ENCODE measurements around the gene GPR42. TPM values are rescaled to one million over a fixed set of nuclear protein-coding genes. Genes with fewer than 3 reads are reported as not detected.

GPR42 gene
- total and polyA plus RNA-seq, 10 of the 15 experiments (the other 5 are each of a cell fraction or from before 2014, with no cell fraction given) = 0.13 TPM; not detected in 9

- peak; percentile 67; the same call in 1 of the 2 replicates for TF ChIP-seq MLLT1 (IDR thresholded peaks at IDR 0.05)
- no peak for TF ChIP-seq TCF3 (IDR thresholded peaks at IDR 0.05; ENCODE audit: borderline replicate concordance, insufficient read depth, low read depth, low read length)
- TF ChIP-seq PAX8 (IDR thresholded peaks at IDR 0.05) = no peak
- TF ChIP-seq, protein P1, sequence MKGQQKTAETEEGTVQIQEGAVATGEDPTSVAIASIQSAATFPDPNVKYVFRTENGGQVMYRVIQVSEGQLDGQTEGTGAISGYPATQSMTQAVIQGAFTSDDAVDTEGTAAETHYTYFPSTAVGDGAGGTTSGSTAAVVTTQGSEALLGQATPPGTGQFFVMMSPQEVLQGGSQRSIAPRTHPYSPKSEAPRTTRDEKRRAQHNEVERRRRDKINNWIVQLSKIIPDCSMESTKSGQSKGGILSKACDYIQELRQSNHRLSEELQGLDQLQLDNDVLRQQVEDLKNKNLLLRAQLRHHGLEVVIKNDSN (IDR thresholded peaks at IDR 0.05; ENCODE audit: borderline replicate concordance, extremely low read length, insufficient read depth, low read depth, low read length) = no peak
- TF ChIP-seq, protein P2, sequence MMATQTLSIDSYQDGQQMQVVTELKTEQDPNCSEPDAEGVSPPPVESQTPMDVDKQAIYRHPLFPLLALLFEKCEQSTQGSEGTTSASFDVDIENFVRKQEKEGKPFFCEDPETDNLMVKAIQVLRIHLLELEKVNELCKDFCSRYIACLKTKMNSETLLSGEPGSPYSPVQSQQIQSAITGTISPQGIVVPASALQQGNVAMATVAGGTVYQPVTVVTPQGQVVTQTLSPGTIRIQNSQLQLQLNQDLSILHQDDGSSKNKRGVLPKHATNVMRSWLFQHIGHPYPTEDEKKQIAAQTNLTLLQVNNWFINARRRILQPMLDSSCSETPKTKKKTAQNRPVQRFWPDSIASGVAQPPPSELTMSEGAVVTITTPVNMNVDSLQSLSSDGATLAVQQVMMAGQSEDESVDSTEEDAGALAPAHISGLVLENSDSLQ (IDR thresholded peaks at IDR 0.05) = peak; percentile 69
- TF ChIP-seq, protein P3, sequence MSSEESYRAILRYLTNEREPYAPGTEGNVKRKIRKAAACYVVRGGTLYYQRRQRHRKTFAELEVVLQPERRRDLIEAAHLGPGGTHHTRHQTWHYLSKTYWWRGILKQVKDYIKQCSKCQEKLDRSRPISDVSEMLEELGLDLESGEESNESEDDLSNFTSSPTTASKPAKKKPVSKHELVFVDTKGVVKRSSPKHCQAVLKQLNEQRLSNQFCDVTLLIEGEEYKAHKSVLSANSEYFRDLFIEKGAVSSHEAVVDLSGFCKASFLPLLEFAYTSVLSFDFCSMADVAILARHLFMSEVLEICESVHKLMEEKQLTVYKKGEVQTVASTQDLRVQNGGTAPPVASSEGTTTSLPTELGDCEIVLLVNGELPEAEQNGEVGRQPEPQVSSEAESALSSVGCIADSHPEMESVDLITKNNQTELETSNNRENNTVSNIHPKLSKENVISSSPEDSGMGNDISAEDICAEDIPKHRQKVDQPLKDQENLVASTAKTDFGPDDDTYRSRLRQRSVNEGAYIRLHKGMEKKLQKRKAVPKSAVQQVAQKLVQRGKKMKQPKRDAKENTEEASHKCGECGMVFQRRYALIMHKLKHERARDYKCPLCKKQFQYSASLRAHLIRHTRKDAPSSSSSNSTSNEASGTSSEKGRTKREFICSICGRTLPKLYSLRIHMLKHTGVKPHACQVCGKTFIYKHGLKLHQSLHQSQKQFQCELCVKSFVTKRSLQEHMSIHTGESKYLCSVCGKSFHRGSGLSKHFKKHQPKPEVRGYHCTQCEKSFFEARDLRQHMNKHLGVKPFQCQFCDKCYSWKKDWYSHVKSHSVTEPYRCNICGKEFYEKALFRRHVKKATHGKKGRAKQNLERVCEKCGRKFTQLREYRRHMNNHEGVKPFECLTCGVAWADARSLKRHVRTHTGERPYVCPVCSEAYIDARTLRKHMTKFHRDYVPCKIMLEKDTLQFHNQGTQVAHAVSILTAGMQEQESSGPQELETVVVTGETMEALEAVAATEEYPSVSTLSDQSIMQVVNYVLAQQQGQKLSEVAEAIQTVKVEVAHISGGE (CRISPR knock-in tag; IDR thresholded peaks at IDR 0.05) = no peak
- TF ChIP-seq CHD4 (IDR thresholded peaks at IDR 0.05) = no peak
- TF ChIP-seq CREM (IDR thresholded peaks at IDR 0.05; ENCODE audit: low read depth) = peak; percentile 79
- no peak for TF ChIP-seq SUZ12 (IDR thresholded peaks at IDR 0.05; ENCODE audit: unreplicated experiment)
- TF ChIP-seq RAD21 (IDR thresholded peaks at IDR 0.05; ENCODE audit: insufficient read depth, low read depth, low read length) = peak; percentile 100
- TF ChIP-seq, protein P4, sequence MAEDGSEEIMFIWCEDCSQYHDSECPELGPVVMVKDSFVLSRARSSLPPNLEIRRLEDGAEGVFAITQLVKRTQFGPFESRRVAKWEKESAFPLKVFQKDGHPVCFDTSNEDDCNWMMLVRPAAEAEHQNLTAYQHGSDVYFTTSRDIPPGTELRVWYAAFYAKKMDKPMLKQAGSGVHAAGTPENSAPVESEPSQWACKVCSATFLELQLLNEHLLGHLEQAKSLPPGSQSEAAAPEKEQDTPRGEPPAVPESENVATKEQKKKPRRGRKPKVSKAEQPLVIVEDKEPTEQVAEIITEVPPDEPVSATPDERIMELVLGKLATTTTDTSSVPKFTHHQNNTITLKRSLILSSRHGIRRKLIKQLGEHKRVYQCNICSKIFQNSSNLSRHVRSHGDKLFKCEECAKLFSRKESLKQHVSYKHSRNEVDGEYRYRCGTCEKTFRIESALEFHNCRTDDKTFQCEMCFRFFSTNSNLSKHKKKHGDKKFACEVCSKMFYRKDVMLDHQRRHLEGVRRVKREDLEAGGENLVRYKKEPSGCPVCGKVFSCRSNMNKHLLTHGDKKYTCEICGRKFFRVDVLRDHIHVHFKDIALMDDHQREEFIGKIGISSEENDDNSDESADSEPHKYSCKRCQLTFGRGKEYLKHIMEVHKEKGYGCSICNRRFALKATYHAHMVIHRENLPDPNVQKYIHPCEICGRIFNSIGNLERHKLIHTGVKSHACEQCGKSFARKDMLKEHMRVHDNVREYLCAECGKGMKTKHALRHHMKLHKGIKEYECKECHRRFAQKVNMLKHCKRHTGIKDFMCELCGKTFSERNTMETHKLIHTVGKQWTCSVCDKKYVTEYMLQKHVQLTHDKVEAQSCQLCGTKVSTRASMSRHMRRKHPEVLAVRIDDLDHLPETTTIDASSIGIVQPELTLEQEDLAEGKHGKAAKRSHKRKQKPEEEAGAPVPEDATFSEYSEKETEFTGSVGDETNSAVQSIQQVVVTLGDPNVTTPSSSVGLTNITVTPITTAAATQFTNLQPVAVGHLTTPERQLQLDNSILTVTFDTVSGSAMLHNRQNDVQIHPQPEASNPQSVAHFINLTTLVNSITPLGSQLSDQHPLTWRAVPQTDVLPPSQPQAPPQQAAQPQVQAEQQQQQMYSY (CRISPR knock-in tag; IDR thresholded peaks at IDR 0.05) = no peak
- TF ChIP-seq, protein P5, sequence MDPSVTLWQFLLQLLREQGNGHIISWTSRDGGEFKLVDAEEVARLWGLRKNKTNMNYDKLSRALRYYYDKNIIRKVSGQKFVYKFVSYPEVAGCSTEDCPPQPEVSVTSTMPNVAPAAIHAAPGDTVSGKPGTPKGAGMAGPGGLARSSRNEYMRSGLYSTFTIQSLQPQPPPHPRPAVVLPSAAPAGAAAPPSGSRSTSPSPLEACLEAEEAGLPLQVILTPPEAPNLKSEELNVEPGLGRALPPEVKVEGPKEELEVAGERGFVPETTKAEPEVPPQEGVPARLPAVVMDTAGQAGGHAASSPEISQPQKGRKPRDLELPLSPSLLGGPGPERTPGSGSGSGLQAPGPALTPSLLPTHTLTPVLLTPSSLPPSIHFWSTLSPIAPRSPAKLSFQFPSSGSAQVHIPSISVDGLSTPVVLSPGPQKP (IDR thresholded peaks at IDR 0.05; ENCODE audit: low read depth, low read length) = no peak
These were observed 18.2 kb upstream of the GPR42 start (continued) for GRCh38 chr19:35352448-35353304.

Data from GM12878 (cell line).